Right lobe of liver (tissue), 6 donors: ENCODE results near the gene TXNDC2. TPM values are rescaled to one million over a fixed set of nuclear protein-coding genes. Genes with fewer than 3 reads are reported as not detected.

ENCODE experiments used
- ATAC-seq, 4 donors: fragments of 200-7000 bp; cut with Tn5 transposase; one replicate each; pipeline ENCODE4 v1.9.1; 2020; ENCODE audit warnings: mild to moderate bottlenecking in 4 of 4, moderate library complexity in 4 of 4
- DNase-seq, 3 donors: peaks; one replicate each; pipeline ENCODE4 v3.0.0-alpha.2; 2020
- H3K27ac ChIP-seq, 3 donors: fragments of 200-600 bp; one replicate each; pipeline ENCODE4 v1.8.0; 2022
- H3K27me3 ChIP-seq, 2 donors: fragments of 200-600 bp; one replicate each; pipeline ENCODE4 v1.8.0; 2022
- H3K36me3 ChIP-seq, 4 donors: fragments of 200-600 bp; sonication (generic) in 1 of 4; one replicate each; pipeline versions ENCODE4 v1.5.1 to v1.8.0; 2017 to 2022; ENCODE audit warnings: control low read depth in 1 of 4
- H3K4me1 ChIP-seq, 4 donors: fragments of 200-600 bp; sonication (generic) in 1 of 4; one replicate each; pipeline versions ENCODE4 v1.5.1 to v1.8.0; 2017 to 2022; ENCODE audit warnings: control low read depth in 1 of 4
- H3K4me3 ChIP-seq, 3 donors: fragments of 200-600 bp; one replicate each; pipeline ENCODE4 v1.8.0; 2022
- H3K9me3 ChIP-seq, 4 donors: fragments of 200-600 bp; sonication (generic) in 1 of 4; one replicate each; pipeline versions ENCODE4 v1.5.1 to v1.8.0; 2017 to 2022; ENCODE audit warnings: control low read depth in 1 of 4
- POLR2A ChIP-seq: fragments of 450-650 bp; IDR thresholded peaks from one replicate; pipeline ENCODE4 v1.6.1; 2017; ENCODE audit warnings: antibody characterized with exemption, mild to moderate bottlenecking
- WGBS: methylation state at CpG from one replicate; pipeline ENCODE4 v1.1.6; 2018; ENCODE audit warnings: low coverage, low lambda C conversion rate; ENCODE audit not compliant: insufficient coverage; ENCODE audit errors: missing lambda C conversion rate; 5-methylcytosine and 5-hydroxymethylcytosine counted together
- intact Hi-C, 2 donors: fragments of 100-400 bp; cut with DNase I; formaldehyde crosslinking; loops; one replicate each; pipeline versions ENCODE4 v1.11.2 to v1.14.1; 2022
- total RNA-seq, 6 experiments: library from RNA; depleted of rRNA in 2 of 6; stranded (reverse); fragments of >200 nt in 2 of 6; fragmentation: NEBNext Ultra II Directional in 3 of 6; extraction: Animal tissue kit (Norgen Biotek cat#: 25700) in 3 of 6; gene quantifications; one replicate each; pipeline versions ENCODE4 v1.1.0 to v1.2.4, GENCODE V29; 2016 to 2023
- TF ChIP-seq, protein P1 (sequence below), 4 donors: fragments of 200-600 bp in 3 of 4; fragments of 450-650 bp in 1 of 4; IDR thresholded peaks; one replicate each; pipeline versions ENCODE4 v1.5.1 to v1.8.0; 2016 to 2022; ENCODE audit warnings: antibody characterized with exemption in 4 of 4, mild to moderate bottlenecking in 2 of 4
- donor health status: DM: no; HTN: yes; CAD: no.
- donor health status: DM: no; HTN: no; CAD: no.
- donor health status: DM: no; HTN: no; CAD: no.
- donor health status: DM: no; HTN: yes; CAD: no.
- donor health status: DM: no; HTN: yes; CAD: no.

The TXNDC2 gene
- total RNA-seq, 6 experiments from 2014 or later, result not detected

DNA sequence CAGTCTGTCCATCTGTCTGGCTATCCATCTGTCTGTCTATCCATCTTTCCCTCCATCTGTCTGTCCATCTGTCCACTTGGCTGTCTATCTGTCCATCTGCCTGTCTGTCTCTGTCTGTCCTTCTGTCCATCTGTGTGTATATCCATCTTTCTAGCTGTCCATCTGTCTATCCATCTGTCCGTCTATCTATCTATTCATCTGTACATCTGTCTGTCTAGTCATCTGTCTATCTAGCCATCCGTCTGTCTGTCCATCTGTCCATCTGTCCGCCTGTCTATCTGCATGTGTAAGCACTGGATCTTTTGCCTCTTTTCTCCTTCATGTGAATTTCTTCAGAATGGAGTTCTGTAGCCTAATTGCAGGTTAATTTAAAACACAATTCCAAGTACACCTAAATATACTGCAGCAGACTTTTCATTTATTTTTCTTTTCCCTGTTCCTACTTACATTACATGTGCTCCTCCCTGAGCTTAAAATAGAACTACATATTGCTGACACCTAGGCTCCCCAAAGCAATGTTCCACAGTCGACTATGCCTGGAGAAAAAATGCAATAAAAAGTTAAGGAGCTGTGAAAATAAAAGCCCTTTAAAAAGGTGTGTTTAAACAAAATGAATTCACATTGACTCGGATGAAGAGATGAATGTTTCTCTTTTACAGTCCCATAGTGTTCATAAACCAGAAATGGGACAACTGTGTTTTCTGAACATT is 37.4 kb upstream of the TXNDC2 start:
- DNase-seq (no peak), ATAC-seq (no peak)
- no peaks in the 10 kb centered on the region for H3K4me1 ChIP-seq
- H3K27ac ChIP-seq, result no peak overlapping the region
- no peaks in the 10 kb centered on the region for H3K9me3 ChIP-seq
- 58% methylated on average over 5 of the region's 5 CpGs for WGBS
- H3K4me3 ChIP-seq, result no peak overlapping the region
- TF ChIP-seq, protein P1, sequence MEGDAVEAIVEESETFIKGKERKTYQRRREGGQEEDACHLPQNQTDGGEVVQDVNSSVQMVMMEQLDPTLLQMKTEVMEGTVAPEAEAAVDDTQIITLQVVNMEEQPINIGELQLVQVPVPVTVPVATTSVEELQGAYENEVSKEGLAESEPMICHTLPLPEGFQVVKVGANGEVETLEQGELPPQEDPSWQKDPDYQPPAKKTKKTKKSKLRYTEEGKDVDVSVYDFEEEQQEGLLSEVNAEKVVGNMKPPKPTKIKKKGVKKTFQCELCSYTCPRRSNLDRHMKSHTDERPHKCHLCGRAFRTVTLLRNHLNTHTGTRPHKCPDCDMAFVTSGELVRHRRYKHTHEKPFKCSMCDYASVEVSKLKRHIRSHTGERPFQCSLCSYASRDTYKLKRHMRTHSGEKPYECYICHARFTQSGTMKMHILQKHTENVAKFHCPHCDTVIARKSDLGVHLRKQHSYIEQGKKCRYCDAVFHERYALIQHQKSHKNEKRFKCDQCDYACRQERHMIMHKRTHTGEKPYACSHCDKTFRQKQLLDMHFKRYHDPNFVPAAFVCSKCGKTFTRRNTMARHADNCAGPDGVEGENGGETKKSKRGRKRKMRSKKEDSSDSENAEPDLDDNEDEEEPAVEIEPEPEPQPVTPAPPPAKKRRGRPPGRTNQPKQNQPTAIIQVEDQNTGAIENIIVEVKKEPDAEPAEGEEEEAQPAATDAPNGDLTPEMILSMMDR (IDR thresholded peaks at IDR 0.05), result no peak
- TF ChIP-seq POLR2A, result no peak
- intact Hi-C loops, result no loop called here
- H3K27me3 ChIP-seq, result no peaks in the 10 kb centered on the region
- no peaks in the 10 kb centered on the region for H3K36me3 ChIP-seq

DNA sequence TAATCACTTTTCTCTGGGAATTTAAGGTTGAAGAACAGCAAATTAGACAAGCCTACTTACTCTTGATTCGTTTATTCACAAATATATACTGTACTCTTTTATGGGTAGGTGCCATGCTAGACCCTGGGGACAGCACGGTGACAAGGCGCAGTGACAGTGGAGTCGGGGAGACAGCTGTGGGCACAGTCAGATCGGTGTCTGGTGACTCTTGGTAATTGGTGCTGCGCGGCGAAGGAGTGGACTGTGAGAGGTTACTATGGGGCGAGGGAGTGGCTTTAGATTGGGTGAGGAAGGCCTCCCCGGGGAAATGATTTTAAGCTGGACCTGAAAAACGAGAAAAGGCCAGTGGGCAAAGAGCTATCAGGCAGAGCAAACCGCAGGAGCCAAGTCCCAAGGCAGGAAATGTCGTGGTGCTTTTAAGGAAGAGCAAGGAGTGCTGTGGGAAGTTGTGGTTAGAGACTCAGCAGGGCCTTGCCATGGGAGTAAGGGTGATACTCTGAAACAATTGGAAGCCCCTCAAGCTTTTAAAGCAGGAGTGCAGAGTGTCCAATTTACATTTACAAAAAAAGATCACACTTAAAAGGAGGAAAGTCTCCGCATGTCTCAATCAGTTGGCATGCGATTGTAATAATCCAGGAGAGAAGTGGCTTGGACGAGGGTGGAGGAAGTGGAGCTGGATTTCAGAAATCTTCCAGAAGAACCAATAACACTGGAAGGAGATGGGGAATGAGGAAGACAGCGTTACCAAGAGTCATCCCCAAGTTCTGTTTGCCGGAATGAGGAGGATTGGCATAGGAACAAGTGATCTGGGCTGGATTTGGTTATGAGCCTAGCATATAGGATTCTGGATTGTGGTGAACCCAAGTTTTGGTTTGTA is 36.1 kb upstream of the TXNDC2 start:
- Histone ChIP-seq H3K9me3 (no peaks in the 10 kb centered on the region), H3K4me1 (no peaks in the 10 kb centered on the region), H3K4me3 (no peak overlapping the region), H3K36me3 (no peaks in the 10 kb centered on the region), H3K27me3 (no peaks in the 10 kb centered on the region), H3K27ac (no peak overlapping the region)
- ATAC-seq (peak; percentile 63 to 82 (median 80)), DNase-seq (peak in 2 of 3 donors; percentile 56 to 69)
- intact Hi-C loops, result no loop called here
- 44% methylated on average over 18 of the region's 18 CpGs for WGBS
- TF ChIP-seq, protein P1 (IDR thresholded peaks at IDR 0.05), result no peak
- peak; percentile 25 for TF ChIP-seq POLR2A

DNA sequence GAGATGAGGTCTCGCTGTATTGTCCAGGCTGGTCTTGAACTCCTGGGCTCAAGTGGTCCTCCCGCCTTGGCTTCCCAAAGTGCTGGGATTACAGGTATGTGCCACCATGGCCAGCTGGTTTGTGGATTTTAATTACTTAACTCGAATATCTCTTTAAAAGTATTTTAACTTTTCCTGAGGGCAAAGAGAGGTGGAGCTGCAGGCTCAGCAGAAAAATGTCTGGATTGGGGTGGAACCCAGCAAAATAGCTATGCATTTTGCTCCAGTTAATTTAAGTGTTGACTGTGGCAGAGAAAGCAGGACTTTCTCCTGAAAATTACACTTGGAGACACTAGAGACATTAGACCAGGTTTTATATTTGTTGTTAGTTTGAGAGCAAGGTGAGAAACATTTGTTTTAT is 35.5 kb upstream of the TXNDC2 start:
- H3K36me3 ChIP-seq, result no peaks in the 10 kb centered on the region
- H3K27ac ChIP-seq, result no peak overlapping the region
- H3K4me3 ChIP-seq, result no peak overlapping the region
- 61% methylated on average over 3 of the region's 3 CpGs for WGBS
- DNase-seq, result no peak
- intact Hi-C loops, result no loop called here
- ATAC-seq, result no peak
- no peaks in the 10 kb centered on the region for H3K9me3 ChIP-seq
- H3K27me3 ChIP-seq, result no peaks in the 10 kb centered on the region
- TF ChIP-seq, protein P1 (IDR thresholded peaks at IDR 0.05), result no peak
- TF ChIP-seq POLR2A, result no peak
- H3K4me1 ChIP-seq, result no peaks in the 10 kb centered on the region

DNA sequence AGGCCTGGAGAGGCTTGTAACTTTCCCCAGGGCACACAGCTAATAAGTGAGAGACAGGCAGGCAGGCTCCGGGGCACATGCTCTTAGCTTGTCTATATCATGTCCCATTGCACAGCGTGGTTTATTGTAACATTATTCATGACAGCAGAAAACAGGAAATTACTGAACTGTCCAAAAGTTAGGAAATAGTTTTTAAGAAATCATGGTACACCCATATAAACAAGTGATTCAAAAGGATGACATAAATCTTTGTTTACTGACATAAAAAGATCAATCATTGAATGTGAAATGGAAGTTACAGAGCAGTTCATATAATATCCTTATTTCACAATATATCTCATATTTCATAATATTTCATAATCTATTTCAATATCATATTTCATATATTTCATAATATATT is 34.3 kb upstream of the TXNDC2 start:
- Histone ChIP-seq H3K27ac (no peak overlapping the region), H3K27me3 (no peaks in the 10 kb centered on the region), H3K9me3 (no peaks in the 10 kb centered on the region), H3K4me3 (no peak overlapping the region), H3K36me3 (no peaks in the 10 kb centered on the region), H3K4me1 (no peaks in the 10 kb centered on the region)
- TF ChIP-seq POLR2A, result no peak
- TF ChIP-seq, protein P1 (IDR thresholded peaks at IDR 0.05), result no peak
- WGBS, result 48% methylated on average over 2 of the region's 2 CpGs
- DNase-seq (peak in 1 of 3 donors; percentile 30), ATAC-seq (peak; percentile 45 to 54 (median 46))
- intact Hi-C loops, result no loop called here
